GM18519 (cell line): Measurements from ENCODE around the gene HSDL2.

Experiments
- ATAC-seq: cut with Tn5 transposase; IDR thresholded peaks from one replicate; pipeline ENCODE4 v1.9.1; 2021; ENCODE audit warnings: mild to moderate bottlenecking, moderate library complexity; ENCODE audit not compliant: unreplicated experiment, low FRiP score

HSDL2 gene

DNA sequence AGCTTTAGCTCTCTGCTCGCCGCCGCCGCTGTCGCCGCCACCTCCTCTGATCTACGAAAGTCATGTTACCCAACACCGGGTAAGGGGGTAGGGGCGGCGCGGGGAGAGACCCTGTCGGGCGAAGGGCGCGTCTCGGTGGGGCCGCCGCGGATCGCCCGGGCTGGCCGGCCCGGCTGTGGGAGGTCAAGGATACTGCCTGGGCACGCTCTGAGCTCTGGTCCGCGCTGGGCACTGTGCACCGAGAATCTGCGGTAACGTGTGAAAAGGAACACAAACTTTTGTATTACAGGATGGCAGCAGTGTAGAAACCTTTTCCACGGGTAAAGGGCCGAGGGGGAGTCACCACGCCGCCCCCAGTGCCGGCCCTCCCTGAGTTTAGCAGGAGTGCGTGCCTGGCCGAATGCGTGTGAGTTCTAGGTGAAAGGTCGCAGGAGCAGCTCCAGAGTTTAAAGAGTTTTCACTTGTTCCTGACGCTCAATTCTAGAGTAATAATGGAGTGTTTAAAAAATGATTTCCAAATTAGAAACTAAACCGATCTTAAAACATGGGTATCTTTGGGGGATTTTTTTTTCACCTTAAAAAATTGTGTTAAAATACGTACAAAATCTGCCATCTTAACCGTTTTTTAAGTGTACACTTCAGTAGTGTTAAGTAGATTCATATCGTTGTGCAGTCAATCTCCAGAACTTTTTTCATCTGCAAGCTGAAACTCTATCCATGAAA lies at the start of gene HSDL2:
TSS of gene HSDL2 (plus strand) at position 7 of the 723 bp plus-strand sequence. CDS start at position 63, 56 bp downstream.
- peak; percentile 6 for ATAC-seq

- no peak for ATAC-seq
These were observed 48.3 kb upstream of the HSDL2 start for GRCh38 chr9:112331674-112331952.

DNA sequence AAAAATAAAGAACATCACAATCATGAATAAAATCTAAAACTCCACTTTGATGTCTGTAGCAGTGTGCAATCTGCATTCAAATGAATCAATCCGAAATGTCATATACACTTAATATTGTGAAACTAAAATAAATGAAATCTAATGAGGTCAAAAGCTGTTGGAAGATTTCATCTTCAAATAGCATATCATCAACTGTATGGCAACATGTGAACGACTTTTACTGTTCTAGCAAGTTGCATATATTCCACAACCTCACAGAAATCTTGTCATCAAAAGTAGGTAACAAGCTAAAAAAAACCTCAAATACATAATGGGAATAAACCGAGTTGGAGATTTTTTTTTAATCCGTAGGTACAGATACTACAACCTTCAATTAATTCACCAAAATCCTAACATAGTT lies 47.7 kb upstream of the HSDL2 start:
- no peak for ATAC-seq

- ATAC-seq, result no peak
These were observed 47.3 kb upstream of the HSDL2 start for GRCh38 chr9:112332674-112332976.

GRCh38 chr9:112332977-112333638 lies 46.8 kb upstream of the HSDL2 start, which contains the start of gene PTBP3:
TSS of gene PTBP3 (minus strand) at chr9:112333619. CDS start at chr9:112297865, 35,754 bp downstream.
- peak; percentile 36 for ATAC-seq

DNA sequence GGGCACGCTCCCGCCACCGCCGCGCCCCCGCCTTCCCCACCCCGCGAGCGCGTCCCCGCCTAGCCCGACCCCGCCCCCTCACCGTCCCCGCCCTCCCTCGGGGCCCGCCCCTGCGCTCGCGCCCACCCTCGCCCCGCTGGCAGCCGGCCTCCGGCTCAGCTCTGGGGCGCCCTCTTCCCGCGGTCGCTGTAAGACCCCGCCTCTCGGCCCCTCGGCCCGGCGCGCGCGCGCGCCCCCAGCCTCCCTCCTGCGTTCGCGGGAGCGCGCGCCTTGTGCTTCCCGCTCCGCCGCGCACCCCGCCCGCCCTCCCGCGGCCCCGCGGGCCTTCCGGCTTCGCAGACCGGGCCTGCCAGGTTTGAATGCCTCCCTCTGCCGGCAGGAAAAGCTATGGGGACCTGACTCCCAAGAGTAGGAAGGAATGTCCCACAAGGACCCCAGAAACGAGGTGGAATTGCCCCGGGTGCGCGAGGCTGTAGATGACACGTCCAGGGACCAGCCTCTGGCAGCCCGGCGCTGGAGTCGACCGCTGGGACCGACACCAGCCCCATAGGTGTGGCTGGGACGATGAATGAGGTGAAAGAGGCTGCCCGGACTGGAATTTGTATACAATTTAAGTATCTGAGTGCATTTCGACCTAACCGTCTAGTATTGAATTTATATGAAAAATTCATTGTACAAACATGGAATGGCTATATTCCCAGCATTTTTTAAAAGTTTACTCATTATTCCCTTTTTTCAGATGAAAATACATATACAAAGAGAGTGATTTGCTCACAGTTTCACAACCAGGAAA lies 46.1 kb upstream of the HSDL2 start:
- ATAC-seq, result peak; percentile 63

DNA sequence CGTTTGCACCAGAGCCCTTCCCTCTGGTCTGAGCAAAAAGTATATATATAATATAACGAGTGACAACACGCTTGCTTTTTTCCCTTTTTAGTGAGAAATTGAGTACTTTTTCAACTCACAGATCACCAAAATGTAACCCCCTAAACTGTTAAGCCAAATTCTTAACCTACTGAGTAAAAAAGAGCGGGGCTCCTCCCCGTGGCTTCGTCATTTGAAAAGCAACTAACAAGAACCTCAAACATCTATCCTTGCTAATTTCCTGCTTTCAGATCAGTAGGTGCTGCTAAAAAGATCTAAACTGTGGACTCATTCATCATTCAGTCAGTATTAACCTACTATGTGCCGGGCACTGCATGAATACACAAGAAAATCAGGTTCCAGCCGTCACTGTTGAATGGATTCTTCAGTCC lies 45.5 kb upstream of the HSDL2 start:
- no peak for ATAC-seq

GRCh38 chr9:112337547-112337946 lies 42.4 kb upstream of the HSDL2 start:
- no peak for ATAC-seq

DNA sequence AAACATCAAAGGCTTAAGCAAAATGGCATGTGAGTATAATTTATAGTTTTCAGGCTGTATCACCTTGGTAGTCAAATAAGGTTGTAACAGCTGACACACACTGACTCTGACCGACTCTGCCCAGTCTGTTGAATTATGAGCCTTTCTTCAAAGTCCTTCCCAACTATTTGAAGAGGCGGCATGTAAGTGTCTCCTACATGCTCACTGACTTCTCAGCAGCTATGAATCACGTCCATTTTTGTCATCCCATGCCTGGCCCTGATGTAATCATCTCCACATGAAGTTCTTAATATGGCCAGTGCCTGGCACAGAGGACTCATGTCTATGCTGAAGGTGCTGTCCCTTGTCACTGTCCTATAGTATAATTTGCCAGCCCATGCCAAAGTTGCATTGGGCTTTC lies 41.3 kb upstream of the HSDL2 start:
- ATAC-seq, result no peak

GRCh38 chr9:112339886-112340285 lies 40.0 kb upstream of the HSDL2 start:
- ATAC-seq, result no peak

- no peak for ATAC-seq
These were observed 38.2 kb upstream of the HSDL2 start for GRCh38 chr9:112341730-112342129.

GRCh38 chr9:112348257-112349007 lies 31.5 kb upstream of the HSDL2 start:
- ATAC-seq, result no peak

DNA sequence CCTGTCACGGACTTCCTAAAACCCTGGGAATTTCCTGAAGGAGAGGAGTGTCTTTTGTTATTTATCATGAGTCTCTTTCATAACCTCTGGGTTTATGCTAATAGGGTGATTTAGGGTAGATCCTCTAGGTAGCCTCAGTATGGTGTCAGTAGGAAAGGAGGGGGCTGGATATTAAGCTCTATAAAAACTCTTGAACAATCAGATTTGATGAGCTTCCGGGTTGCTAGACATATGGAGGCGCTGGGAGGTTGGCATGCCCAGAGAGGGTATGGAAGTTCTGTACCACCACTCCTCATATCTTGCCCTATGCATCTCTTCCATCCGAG lies 30.9 kb upstream of the HSDL2 start:
- no peak for ATAC-seq

GRCh38 chr9:112351184-112351583 lies 28.7 kb upstream of the HSDL2 start:
- no peak for ATAC-seq

DNA sequence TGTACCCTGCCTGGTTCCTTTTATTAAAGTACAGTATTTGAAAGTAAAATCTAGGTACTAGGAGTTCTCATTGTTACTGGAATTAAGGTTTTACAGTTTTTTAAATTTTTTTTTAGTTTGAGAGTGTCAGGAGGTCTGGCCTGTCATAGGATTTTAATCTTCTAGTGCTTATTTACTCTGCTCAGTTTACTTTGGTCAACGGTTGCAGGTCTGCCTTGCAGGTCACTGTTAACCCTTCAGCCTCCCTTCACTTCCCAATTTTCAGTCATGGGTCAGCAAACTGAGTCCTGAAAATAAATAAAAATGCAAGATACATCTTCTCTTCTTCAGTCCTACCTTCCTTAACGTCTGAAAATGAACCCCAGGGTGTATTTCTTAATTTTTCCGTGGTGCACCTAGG lies 27.7 kb upstream of the HSDL2 start:
- ATAC-seq, result no peak

DNA sequence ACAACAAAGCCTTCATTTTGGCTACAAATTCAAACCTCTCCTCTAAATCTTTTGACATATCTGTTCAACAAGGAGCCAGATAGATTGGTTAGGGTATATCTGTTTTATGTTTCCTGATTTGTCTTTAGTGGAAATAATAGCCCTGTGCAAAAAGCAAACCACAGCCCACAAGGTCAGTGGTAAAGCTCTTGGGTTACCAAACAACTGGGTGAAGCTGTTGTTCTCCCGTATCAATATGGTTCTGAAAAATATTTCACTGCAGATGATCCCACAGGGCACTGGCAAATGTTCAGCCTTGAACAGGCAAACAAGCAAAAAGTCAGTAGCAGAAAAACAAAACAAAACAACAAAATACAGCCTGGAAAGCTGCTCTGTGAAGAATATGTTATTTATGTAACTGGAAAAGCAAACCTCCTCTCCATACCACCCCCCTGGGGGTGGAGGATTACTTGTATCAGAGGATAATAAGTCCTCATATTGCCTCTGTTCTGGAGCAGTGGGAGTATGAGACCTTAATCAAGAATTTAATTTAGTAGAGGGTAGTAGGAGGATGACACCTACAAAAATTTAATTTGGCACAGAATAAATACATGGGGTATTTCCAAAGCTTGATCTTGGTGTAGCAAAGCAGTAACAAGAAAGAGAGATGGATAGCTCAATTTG lies 25.7 kb upstream of the HSDL2 start:
- ATAC-seq, result no peak

DNA sequence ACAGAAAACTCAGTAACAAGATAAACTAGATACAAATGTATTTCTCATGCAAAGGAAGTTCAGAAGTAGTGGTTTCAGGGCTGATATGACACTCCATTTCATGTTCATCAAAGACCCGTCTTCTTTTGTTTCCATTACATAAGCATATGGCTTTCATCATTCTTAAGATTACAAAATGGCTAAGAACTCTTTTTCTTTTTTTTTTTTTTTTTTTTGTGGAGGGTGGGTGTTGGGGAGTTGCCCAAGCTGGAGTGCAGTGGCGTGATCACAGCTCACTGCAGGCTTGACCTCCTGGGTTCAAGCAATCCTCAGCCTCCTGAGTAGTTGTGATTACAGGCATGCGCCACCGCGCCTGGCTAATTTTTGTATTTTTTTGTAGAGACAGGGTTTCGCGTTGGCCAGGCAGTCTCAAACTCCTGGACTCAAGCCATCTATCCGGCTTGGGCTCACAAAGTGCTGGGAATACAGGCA lies 24.4 kb upstream of the HSDL2 start:
- no peak for ATAC-seq

GRCh38 chr9:112360047-112360804 lies 19.7 kb upstream of the HSDL2 start:
- ATAC-seq, result no peak

GRCh38 chr9:112361601-112362000 lies 18.3 kb upstream of the HSDL2 start:
- ATAC-seq, result no peak

DNA sequence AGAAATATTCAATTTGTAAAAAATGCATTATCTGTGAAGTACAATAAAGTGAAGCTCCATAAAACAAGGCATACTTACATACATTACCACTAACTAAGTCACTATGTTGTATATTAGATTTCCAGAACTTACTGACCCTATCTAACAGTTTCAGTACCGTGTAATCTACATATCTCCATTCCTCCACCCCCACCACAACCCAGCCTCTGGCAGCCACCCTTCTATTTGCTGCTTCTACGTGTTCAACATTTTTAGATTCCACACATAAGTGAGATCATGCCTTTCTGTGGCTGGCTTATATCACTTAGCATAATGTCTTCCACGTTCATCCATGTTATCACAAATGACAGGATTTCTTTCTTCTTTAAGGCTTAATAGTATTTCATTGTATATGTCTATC lies 15.1 kb upstream of the HSDL2 start:
- no peak for ATAC-seq
